ENCODE measurements around the gene FBXO7.
"Not testable (repeated sequence)": the region's sequence is repeated elsewhere in the genome, so short reads cannot be mapped to it uniquely, and the experiment has no call there.

The FBXO7 gene

DNA sequence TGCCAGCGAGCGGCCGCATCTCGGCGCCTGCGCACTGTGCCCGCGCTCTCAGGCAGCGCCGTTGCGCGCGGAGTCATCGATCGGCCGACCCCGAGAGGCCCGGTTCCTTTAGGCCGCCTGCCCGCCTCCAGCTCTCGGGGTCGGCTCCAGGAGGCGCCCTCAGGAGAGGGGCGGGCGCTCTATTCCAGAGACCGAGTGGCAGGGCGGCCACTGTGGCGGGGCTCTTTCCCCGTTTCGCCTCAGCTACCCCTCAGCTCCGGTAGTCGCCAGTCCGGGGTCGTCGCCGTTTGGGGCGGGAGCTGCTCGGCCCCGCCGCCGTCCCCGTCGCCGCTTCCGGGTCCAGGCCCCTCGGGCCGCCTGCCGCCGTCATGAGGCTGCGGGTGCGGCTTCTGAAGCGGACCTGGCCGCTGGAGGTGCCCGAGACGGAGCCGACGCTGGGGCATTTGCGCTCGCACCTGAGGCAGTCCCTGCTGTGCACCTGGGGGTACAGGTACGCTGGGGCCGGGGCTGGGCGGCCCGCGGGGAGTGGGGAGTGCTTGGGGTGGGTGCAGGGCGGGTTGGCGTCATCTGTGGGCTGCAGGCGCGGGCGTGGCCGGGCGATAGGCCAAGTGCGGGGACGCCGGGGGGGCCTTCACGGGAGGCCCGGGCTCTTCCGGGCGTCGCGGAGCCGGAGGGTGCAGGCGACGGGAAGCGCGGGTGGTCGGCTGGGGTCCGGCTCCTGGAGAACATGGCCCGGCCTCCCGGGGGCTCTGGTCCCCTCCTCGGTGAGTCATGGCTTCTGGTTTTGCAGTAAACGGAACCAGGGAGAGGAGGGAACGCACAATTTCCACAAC lies at the start of gene FBXO7:
Gene FBXO7, plus strand, starts transcription at position 177 of the 833 bp plus-strand sequence. Its CDS starts 192 bp downstream, at position 369.
- DNase-seq (ENCODE audit: low spot score) = peak; percentile 83

DNA sequence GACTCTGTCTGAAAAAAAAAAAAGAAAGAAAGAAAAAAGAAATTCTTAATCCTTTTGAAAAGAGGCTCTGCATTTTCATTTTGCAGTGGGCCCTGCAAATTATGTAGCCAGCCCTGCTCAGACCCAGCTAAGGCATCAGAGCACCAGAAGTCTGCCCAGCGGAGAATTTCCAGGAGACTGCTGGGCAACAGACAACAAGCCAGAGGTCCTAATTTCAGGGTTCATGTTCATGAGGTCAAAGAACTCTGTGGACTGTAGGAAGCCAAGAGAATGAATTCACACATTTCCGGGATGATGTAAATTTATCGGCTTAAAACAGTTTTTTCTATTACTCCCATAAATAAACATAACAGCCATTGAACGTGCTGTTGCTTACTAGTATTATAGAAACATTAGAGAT lies 47.7 kb upstream of the FBXO7 start:
- DNase-seq (ENCODE audit: low spot score) = no peak

- no peak for DNase-seq (ENCODE audit: low spot score)
These were observed 44.3 kb upstream of the FBXO7 start for GRCh38 chr22:32430352-32430751.

GRCh38 chr22:32444068-32444467 lies 30.5 kb upstream of the FBXO7 start:
- no peak for DNase-seq (ENCODE audit: low spot score)

- no peak for DNase-seq (ENCODE audit: low spot score)
These were observed 28.3 kb upstream of the FBXO7 start for GRCh38 chr22:32446321-32446720.

DNA sequence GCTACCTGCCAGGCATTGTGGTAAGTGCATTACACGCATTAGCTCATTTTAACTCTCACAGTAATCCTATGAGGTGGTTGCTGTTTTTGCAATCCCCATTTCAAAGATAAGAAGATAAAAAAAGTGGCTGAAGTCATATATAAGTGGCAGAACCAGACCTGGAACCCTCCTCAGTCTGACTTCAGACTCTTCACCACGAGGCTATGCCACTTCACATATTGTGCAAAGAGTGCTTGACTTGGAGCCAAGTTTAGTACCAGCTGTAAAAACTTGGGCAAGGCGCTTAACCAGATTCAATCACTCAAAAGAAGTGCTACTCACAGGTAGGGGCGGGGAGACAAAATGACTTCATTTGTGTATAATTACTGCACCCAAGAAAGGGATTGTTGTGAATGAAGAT lies 25.6 kb upstream of the FBXO7 start:
- no peak for DNase-seq (ENCODE audit: low spot score)

GRCh38 chr22:32457031-32457430 lies 17.6 kb upstream of the FBXO7 start:
- DNase-seq (ENCODE audit: low spot score) = no peak

DNA sequence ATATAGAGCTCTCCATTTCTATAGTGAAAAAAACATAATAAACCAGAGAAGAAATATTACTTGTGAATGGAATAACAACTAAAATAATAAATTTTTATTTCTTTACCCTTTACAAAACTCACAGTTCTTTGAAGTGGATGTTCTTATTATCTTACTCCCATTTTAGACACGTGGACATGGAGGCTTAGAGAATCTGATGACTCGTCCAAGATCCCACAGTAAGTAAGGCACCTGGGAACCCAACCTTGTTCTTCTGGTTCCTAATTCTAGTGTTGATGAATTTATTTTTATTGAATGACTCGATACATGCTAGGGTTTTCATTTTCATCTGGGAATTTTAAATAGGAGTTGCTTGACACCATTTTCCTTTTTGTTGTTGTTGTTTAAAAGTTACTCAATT lies 12.2 kb upstream of the FBXO7 start:
- DNase-seq (ENCODE audit: low spot score) = no peak

- DNase-seq (ENCODE audit: low spot score) = no peak
These were observed 8.9 kb upstream of the FBXO7 start for GRCh38 chr22:32465661-32466060.

- no peak for DNase-seq (ENCODE audit: low spot score)
These were observed 8.1 kb upstream of the FBXO7 start for GRCh38 chr22:32466496-32466895.

- DNase-seq (ENCODE audit: low spot score) = no peak
These were observed 4.8 kb upstream of the FBXO7 start for GRCh38 chr22:32469799-32470212.

GRCh38 chr22:32473388-32473952 lies 1.1 kb upstream of the FBXO7 start:
- DNase-seq (ENCODE audit: low spot score) = peak; percentile 78

DNA sequence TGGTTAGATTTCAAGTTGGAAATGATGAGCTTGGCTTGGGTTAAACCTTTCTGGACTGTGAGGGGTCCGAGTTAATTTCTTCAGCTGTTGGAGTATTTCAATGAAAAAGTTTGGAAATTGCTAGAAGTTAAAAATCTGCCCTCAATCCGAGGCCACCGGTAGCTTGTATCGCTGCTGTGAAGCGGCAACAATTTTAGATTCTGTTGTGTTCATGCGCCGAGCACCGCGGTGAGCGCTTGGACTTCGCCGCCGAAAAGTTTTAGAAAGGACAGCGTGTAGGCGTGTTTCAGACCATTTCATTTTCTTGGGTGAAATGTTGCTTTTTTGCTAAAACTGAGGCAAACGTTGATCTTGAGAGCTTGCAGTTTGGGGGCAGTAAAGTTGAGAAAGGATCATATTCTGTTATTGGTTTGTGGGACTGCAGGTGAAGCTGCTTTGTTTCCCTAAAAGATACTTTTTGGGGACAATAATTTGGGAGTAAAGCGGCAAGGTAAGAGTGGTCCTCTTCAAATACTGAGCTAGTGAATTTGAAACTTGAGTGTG lies 928 bp downstream of the FBXO7 start:
- DNase-seq (ENCODE audit: low spot score) = peak; percentile 30

DNA sequence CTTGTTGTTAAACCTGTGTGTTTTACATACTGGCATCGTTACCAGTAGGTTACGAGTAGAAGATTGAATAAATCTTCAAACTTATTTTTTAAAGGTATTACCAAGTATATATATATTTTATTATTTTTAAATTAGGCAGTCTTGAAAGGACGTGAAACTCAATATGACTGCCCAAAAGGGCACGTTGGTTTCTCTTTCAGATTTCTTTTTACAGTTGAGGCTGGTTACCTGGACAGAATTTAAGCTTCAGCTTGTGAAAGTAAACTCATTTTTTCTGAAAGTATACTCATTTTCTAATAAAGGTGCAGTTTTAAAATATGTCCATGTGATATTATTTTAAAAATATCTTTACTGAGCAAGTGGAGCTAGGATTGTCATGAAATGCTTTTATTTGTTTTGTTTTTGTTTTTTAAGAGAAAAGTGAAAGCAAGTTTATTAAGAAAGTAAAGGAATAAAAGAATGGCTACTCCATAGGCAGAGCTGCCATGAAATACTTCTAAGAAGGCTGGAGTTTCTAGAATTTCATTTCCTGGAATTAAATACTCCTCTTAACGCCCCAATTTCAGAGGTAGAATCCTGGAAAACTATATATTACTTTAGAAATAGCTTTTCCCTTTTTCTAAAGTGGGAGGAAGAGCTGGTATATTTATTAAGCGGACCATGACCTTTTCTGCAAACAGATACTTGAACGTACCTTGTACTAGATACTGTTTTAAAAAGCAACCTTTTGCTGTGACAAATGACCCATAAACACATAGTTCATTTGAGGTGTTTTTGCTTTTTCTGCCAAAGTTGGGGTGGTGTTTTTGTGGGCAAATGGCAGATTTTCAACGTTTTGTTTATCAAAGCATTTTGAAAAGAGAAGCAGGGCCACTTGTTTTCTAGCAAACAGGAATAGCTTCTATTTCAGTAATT lies 1.9 kb downstream of the FBXO7 start:
- DNase-seq (ENCODE audit: low spot score) = no peak

- DNase-seq (ENCODE audit: low spot score) = no peak
These were observed 3.0 kb downstream of the FBXO7 start for GRCh38 chr22:32477596-32477995.

DNA sequence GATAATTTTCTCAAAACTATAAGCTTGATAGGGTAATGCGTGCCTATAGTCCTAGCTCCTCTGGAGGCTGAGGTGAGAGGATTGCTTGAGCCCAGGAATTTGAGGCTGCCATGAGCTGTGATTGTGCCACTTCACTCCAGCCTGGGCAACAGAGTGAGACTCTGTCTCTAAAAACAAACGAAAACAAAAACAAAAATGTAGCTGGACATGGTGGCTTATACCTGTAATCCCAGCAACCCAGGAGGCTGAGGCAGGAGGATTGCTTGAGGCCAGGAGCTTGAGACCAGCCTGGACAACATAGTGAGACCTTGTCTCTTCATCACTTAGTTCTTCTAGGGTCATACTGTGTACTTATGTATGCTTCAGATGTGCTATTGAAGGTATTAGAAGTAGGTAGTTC lies 3.9 kb downstream of the FBXO7 start:
- DNase-seq (ENCODE audit: low spot score) = not testable (repeated sequence)

DNA sequence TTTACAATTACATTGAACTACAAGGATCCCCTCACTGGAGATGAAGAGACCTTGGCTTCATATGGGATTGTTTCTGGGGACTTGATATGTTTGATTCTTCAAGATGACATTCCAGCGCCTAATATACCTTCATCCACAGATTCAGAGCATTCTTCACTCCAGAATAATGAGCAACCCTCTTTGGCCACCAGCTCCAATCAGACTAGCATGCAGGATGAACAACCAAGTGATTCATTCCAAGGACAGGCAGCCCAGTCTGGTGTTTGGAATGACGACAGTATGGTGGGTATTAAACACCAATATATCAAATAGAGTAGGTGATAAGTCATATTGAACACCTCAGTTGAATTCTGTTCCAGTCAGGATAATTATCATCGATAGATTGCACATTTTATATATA lies 4.4 kb downstream of the FBXO7 start:
- DNase-seq (ENCODE audit: low spot score) = no peak

DNA sequence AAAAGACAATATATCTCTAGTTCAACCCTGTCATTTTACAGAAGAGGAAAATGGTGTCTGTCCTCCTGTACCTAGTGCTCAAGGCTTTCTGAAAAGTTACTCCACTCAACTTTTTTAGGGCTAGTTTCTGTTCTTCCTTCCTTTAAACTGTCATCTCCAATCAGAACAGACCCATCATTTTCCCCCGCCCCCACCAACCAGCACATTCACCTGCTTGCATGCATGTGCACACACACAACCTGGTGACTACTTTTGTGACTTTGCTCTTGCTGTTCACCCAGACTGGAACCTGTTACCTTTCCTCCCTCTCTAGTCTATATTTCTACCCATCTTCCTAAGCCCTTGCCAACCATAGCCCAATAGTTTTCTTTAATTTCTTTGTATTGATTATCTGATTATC lies 5.6 kb downstream of the FBXO7 start:
- DNase-seq (ENCODE audit: low spot score) = no peak

DNA sequence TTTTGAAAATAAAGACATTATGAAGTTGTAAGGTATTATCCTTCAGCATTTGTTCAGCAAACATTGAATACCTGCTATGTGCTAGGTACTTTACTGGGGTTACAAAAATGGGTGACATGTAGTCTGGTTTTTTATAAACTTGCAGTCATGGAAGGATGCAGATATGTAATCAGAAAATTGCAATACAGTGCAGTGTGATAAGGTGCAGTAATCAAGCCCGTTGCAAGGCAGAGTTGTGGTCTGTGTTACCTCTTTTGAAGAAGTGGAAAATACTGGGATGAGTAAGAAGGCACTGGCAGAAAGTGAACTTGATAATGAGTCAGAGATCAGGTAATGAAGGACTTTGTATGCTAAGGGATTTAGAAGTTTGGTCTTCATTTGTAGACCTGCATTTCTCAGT lies 8.1 kb downstream of the FBXO7 start:
- peak; percentile 14 for DNase-seq (ENCODE audit: low spot score)

- no peak for DNase-seq (ENCODE audit: low spot score)
These were observed 12.2 kb downstream of the FBXO7 start for GRCh38 chr22:32486656-32487390.

DNA sequence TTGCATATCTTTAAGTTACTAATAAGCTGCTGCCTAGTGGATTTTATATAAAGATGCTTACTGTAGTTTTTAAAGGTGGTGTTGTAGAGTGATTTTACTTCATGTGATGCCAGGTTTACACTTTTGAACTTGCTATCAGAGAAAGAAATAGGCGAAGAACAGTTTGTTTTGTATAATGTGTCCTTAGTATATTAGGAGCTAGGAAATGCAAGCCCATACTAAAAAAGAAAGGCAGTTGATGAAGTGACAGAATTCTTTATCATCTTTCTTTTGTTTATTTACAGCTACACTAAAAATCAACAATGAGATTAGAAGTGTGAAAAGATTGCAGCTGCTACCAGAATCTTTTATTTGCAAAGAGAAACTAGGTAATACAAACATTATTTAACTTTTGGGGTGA lies 12.8 kb downstream of the FBXO7 start:
- no peak for DNase-seq (ENCODE audit: low spot score)

DNA sequence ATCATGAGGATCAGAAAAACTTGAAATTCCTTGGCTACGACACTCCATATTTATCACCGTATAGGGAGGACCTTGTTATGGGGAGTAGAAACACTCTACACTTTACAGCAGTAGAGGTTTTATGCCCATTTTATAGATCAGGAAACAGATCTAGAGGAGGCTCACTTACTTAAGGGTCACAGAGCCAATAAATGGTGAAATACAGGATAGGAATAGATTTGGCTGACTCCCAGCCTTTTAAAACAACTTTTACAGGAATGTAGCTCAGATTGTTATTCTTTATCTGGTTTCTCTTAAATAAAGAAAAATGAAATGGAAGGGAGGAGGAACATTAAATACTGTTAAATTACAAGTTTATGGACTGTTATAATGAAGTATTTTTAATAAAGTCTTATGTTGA lies 14.8 kb downstream of the FBXO7 start:
- no peak for DNase-seq (ENCODE audit: low spot score)

Measured in CD4-positive, alpha-beta T cell treated with Interleukin-2 at 100 ng/mL for 4 hours (primary cell).